Sigmoid colon (tissue), 7 donors: ENCODE results near the gene CENPF. TPM values are rescaled to one million over a fixed set of nuclear protein-coding genes. Genes with fewer than 3 reads are reported as not detected.
"Not testable (repeated sequence)": the region's sequence is repeated elsewhere in the genome, so short reads cannot be mapped to it uniquely, and the experiment has no call there.

Source experiments
- DNase-seq: peaks from one replicate; pipeline ENCODE4 v3.0.0-alpha.2; 2019
- H3K27ac ChIP-seq, 4 donors: fragments of 200-600 bp; sonication (generic); one replicate each; pipeline ENCODE4 v1.5.1; 2016 to 2019; ENCODE audit warnings: mild to moderate bottlenecking in 1 of 4
- H3K27me3 ChIP-seq, 3 donors: fragments of 200-600 bp; sonication (generic); one replicate each; pipeline ENCODE4 v1.5.1; 2019; ENCODE audit warnings: mild to moderate bottlenecking in 1 of 3
- H3K36me3 ChIP-seq, 4 donors: fragments of 200-600 bp; sonication (generic); one replicate each; pipeline ENCODE4 v1.5.1; 2016 to 2019
- H3K4me1 ChIP-seq, 4 donors: fragments of 200-600 bp; sonication (generic); one replicate each; pipeline ENCODE4 v1.5.1; 2017 to 2019
- H3K4me3 ChIP-seq, 4 donors: fragments of 200-600 bp; sonication (generic); one replicate each; pipeline ENCODE4 v1.5.1; 2017 to 2019; ENCODE audit warnings: mild to moderate bottlenecking in 2 of 4, moderate library complexity in 1 of 4
- H3K9me3 ChIP-seq, 4 donors: fragments of 200-600 bp in 3 of 4; sonication (generic) in 3 of 4; one replicate each; pipeline versions ENCODE4 v1.5.1 to v1.6.1; 2013 to 2019
- CTCF ChIP-seq, 4 experiments: fragments of 450-650 bp in 3 of 4; fragments of 200-600 bp in 1 of 4; IDR thresholded peaks; one replicate each; pipeline ENCODE4 v1.5.1; 2016 to 2019; ENCODE audit warnings: antibody characterized with exemption in 4 of 4, mild to moderate bottlenecking in 3 of 4, moderate library complexity in 2 of 4
- EP300 ChIP-seq, 4 donors: sonication (generic); formaldehyde crosslinking; IDR thresholded peaks; one replicate each; pipeline ENCODE4 v1.6.1; 2017; ENCODE audit warnings: antibody characterized with exemption in 4 of 4
- POLR2A ChIP-seq, 2 donors: fragments of 450-650 bp; IDR thresholded peaks; one replicate each; pipeline ENCODE4 v1.6.1; 2016; ENCODE audit warnings: antibody characterized with exemption in 2 of 2, mild to moderate bottlenecking in 2 of 2, moderate library complexity in 2 of 2
- POLR2AphosphoS5 ChIP-seq, 4 donors: sonication (generic); formaldehyde crosslinking; IDR thresholded peaks; one replicate each; pipeline ENCODE4 v1.6.1; 2017; ENCODE audit warnings: antibody characterized with exemption in 4 of 4
- WGBS, 2 donors: extraction: QIAGEN DNeasy Blood & Tissue Kit; methylation state at CpG; one replicate each; pipeline ENCODE4 v1.1.7; 2013; 5-methylcytosine and 5-hydroxymethylcytosine counted together
- intact Hi-C: fragments of 100-400 bp; cut with DNase I; formaldehyde crosslinking; loops from one replicate; pipeline ENCODE4 v1.15.1; 2023
- polyA plus RNA-seq, 3 donors: library from polyadenylated mRNA; stranded (reverse); fragments of 200-250 nt; gene quantifications; one replicate each; pipeline ENCODE4 v1.2.3, GENCODE V29; 2013
- total RNA-seq, 4 donors: library from RNA; depleted of rRNA; stranded (reverse); fragments of >200 nt; gene quantifications; one replicate each; pipeline ENCODE4 v1.1.0, GENCODE V29; 2016
- donor health status: healthy with polysubstance abuse.
- donor health status: Bipolar disorder and iron deficiency.
- donor health status: healthy.

Gene CENPF
- total and polyA plus RNA-seq, 7 donors = 0.36 to 25.2 (median 1.9) TPM

- Histone ChIP-seq H3K4me3 (no peak overlapping the region), H3K36me3 (no peaks in the 10 kb centered on the region), H3K9me3 (no peaks in the 10 kb centered on the region), H3K27ac (no peak overlapping the region), H3K4me1 (peaks cover 0 to 10% (median 5%) of the 10 kb centered on the region in 4 donors), H3K27me3 (no peaks in the 10 kb centered on the region)
- WGBS, 2 donors = 90 to 92% methylated on average over 4 of the region's 4 CpGs
- no peak for DNase-seq
- TF ChIP-seq POLR2AphosphoS5 (IDR thresholded peaks at IDR 0.05) (no peak), CTCF (IDR thresholded peaks at IDR 0.05) (no peak), EP300 (IDR thresholded peaks at IDR 0.05) (no peak), POLR2A (IDR thresholded peaks at IDR 0.05) (no peak)
- intact Hi-C loops = loop anchor here (5.0 kb wide), 1 partner anchor 327 kb away; no protein-coding TSS in a partner anchor
These were observed 13.9 kb upstream of the CENPF start for GRCh38 chr1:214588963-214589597.

- Histone ChIP-seq H3K36me3 (no peaks in the 10 kb centered on the region), H3K4me1 (no peaks in the 10 kb centered on the region), H3K27ac (no peak overlapping the region), H3K9me3 (no peaks in the 10 kb centered on the region), H3K4me3 (no peak overlapping the region), H3K27me3 (no peaks in the 10 kb centered on the region)
- intact Hi-C loops = no loop called here
- 74 to 85% methylated on average over 5 of the region's 5 CpGs for WGBS, 2 donors
- no peak for TF ChIP-seq POLR2A (IDR thresholded peaks at IDR 0.05)
- no peak for DNase-seq
These were observed 12.3 kb upstream of the CENPF start for GRCh38 chr1:214590696-214591095.

- H3K4me1 ChIP-seq, H3K27me3 ChIP-seq, intact Hi-C loops, H3K9me3 ChIP-seq, H3K27ac ChIP-seq, H3K36me3 ChIP-seq, DNase-seq, H3K4me3 ChIP-seq: not testable (repeated sequence)
- 89 to 93% methylated on average over 8 of the region's 8 CpGs for WGBS, 2 donors
These were observed 11.1 kb upstream of the CENPF start for GRCh38 chr1:214591918-214592317.

- H3K9me3 ChIP-seq = no peaks in the 10 kb centered on the region
- H3K4me1 ChIP-seq = no peaks in the 10 kb centered on the region
- no peak overlapping the region for H3K4me3 ChIP-seq
- H3K36me3 ChIP-seq = no peaks in the 10 kb centered on the region
- TF ChIP-seq EP300 (IDR thresholded peaks at IDR 0.05) (no peak), POLR2A (IDR thresholded peaks at IDR 0.05) (no peak), POLR2AphosphoS5 (IDR thresholded peaks at IDR 0.05) (no peak), CTCF (IDR thresholded peaks at IDR 0.05) (no peak)
- no peak for DNase-seq
- no peak overlapping the region for H3K27ac ChIP-seq
- intact Hi-C loops = no loop called here
- H3K27me3 ChIP-seq = no peaks in the 10 kb centered on the region
These were observed 9.8 kb upstream of the CENPF start for GRCh38 chr1:214593158-214593557.

- H3K9me3 ChIP-seq = no peaks in the 10 kb centered on the region
- no peaks in the 10 kb centered on the region for H3K36me3 ChIP-seq
- no peaks in the 10 kb centered on the region for H3K27me3 ChIP-seq
- DNase-seq = no peak
- intact Hi-C loops = no loop called here
- no peak for TF ChIP-seq POLR2AphosphoS5 (IDR thresholded peaks at IDR 0.05)
- no peak for TF ChIP-seq CTCF (IDR thresholded peaks at IDR 0.05)
- TF ChIP-seq EP300 (IDR thresholded peaks at IDR 0.05) = no peak
- TF ChIP-seq POLR2A (IDR thresholded peaks at IDR 0.05) = no peak
- H3K4me1 ChIP-seq = peaks cover 0 to 11% (median 9%) of the 10 kb centered on the region in 4 donors
- peak overlapping the region in 3 of 4 donors; percentile 73 to 91 (median 75) for H3K4me3 ChIP-seq
- 1% methylated on average over 11 of the region's 11 CpGs for WGBS, 2 donors
- no peak overlapping the region for H3K27ac ChIP-seq
These were observed 841 bp downstream of the CENPF start for GRCh38 chr1:214603819-214604252.

GRCh38 chr1:214604523-214604922 lies 1.5 kb downstream of the CENPF start:
- Histone ChIP-seq H3K27ac (no peak overlapping the region), H3K4me3 (no peak overlapping the region), H3K36me3 (no peaks in the 10 kb centered on the region), H3K27me3 (no peaks in the 10 kb centered on the region), H3K9me3 (no peaks in the 10 kb centered on the region), H3K4me1 (peaks cover 0 to 11% (median 9%) of the 10 kb centered on the region in 4 donors)
- TF ChIP-seq CTCF (IDR thresholded peaks at IDR 0.05) (no peak), POLR2A (IDR thresholded peaks at IDR 0.05) (no peak), POLR2AphosphoS5 (IDR thresholded peaks at IDR 0.05) (no peak), EP300 (IDR thresholded peaks at IDR 0.05) (no peak)
- intact Hi-C loops = no loop called here
- DNase-seq = no peak

- DNase-seq, intact Hi-C loops, H3K27ac ChIP-seq, H3K9me3 ChIP-seq, H3K36me3 ChIP-seq, H3K27me3 ChIP-seq, H3K4me3 ChIP-seq: not testable (repeated sequence)
- peaks cover 0 to 11% (median 9%) of the 10 kb centered on the region in 4 donors for H3K4me1 ChIP-seq
- 96 to 98% methylated on average over 32 of the region's 32 CpGs for WGBS, 2 donors
These were observed 2.5 kb downstream of the CENPF start for GRCh38 chr1:214605484-214605883.
